ENCODE measurements around the gene LAIR2.

- no peak for TF ChIP-seq TEAD4 (IDR thresholded peaks at IDR 0.05)
- TF ChIP-seq, protein P1, sequence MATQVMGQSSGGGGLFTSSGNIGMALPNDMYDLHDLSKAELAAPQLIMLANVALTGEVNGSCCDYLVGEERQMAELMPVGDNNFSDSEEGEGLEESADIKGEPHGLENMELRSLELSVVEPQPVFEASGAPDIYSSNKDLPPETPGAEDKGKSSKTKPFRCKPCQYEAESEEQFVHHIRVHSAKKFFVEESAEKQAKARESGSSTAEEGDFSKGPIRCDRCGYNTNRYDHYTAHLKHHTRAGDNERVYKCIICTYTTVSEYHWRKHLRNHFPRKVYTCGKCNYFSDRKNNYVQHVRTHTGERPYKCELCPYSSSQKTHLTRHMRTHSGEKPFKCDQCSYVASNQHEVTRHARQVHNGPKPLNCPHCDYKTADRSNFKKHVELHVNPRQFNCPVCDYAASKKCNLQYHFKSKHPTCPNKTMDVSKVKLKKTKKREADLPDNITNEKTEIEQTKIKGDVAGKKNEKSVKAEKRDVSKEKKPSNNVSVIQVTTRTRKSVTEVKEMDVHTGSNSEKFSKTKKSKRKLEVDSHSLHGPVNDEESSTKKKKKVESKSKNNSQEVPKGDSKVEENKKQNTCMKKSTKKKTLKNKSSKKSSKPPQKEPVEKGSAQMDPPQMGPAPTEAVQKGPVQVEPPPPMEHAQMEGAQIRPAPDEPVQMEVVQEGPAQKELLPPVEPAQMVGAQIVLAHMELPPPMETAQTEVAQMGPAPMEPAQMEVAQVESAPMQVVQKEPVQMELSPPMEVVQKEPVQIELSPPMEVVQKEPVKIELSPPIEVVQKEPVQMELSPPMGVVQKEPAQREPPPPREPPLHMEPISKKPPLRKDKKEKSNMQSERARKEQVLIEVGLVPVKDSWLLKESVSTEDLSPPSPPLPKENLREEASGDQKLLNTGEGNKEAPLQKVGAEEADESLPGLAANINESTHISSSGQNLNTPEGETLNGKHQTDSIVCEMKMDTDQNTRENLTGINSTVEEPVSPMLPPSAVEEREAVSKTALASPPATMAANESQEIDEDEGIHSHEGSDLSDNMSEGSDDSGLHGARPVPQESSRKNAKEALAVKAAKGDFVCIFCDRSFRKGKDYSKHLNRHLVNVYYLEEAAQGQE (IDR thresholded peaks at IDR 0.05; ENCODE audit: low read depth) = no peak
- no peak for TF ChIP-seq YY1 (IDR thresholded peaks at IDR 0.05; ENCODE audit: low read depth)
- TF ChIP-seq FOXM1 (IDR thresholded peaks at IDR 0.05; ENCODE audit: borderline replicate concordance, low read depth) = no peak
- no peak for TF ChIP-seq TAF1 (IDR thresholded peaks at IDR 0.05; ENCODE audit: low read depth)
- TF ChIP-seq CREB1 (IDR thresholded peaks at IDR 0.05; ENCODE audit: low read depth) = no peak
- no peak for TF ChIP-seq EGR1 (IDR thresholded peaks at IDR 0.05)
- TF ChIP-seq MAX (IDR thresholded peaks at IDR 0.05) = no peak
- TF ChIP-seq CEBPB (IDR thresholded peaks at IDR 0.05) = no peak
- TF ChIP-seq RAD21 (IDR thresholded peaks at IDR 0.05; ENCODE audit: low read depth) = no peak
- no peak for TF ChIP-seq EP300 (IDR thresholded peaks at IDR 0.05; ENCODE audit: borderline replicate concordance)
Observed at GRCh38 chr19:54549224-54549623, 46.6 kb downstream of the LAIR2 start.
